Measurements from ENCODE around the gene MPPED2.
"Not testable (repeated sequence)": the region's sequence is repeated elsewhere in the genome, so short reads cannot be mapped to it uniquely, and the experiment has no call there.

The MPPED2 gene

GRCh38 chr11:30565027-30565426, 21.1 kb downstream of the MPPED2 start:
- in situ Hi-C loops (cut with MboI; ENCODE audit: low sequenced_read_pairs): no loop called here
- no peak for DNase-seq (ENCODE audit: low spot score in 2 of 2)
- Histone ChIP-seq H3K4me3 (no peak overlapping the region), H3K9me3 (no peaks in the 10 kb centered on the region), H3K4me1 (peaks cover 50% of the 10 kb centered on the region), H3K36me3 (replicated peaks) (peaks cover 5% of the 10 kb centered on the region; the same call in 1 of the 2 replicates), H3K27me3 (ENCODE audit: low read depth) (no peaks in the 10 kb centered on the region)

GRCh38 chr11:30561691-30562415, 24.3 kb downstream of the MPPED2 start:
- peaks cover 5% of the 10 kb centered on the region; the same call in 1 of the 2 replicates for H3K36me3 ChIP-seq (replicated peaks)
- H3K27me3 ChIP-seq (ENCODE audit: low read depth): no peaks in the 10 kb centered on the region
- DNase-seq (ENCODE audit: low spot score in 2 of 2): no peak
- H3K9me3 ChIP-seq: no peaks in the 10 kb centered on the region
- in situ Hi-C loops (cut with MboI; ENCODE audit: low sequenced_read_pairs): no loop called here
- peaks cover 25% of the 10 kb centered on the region for H3K4me1 ChIP-seq
- no peak overlapping the region for H3K4me3 ChIP-seq

- Histone ChIP-seq H3K9me3 (no peaks in the 10 kb centered on the region), H3K4me1 (peaks cover 20% of the 10 kb centered on the region), H3K27me3 (ENCODE audit: low read depth) (no peaks in the 10 kb centered on the region), H3K4me3 (no peak overlapping the region), H3K36me3 (replicated peaks) (peaks cover 5% of the 10 kb centered on the region; the same call in 1 of the 2 replicates)
- peak; percentile 24 to 45 for DNase-seq (ENCODE audit: low spot score in 2 of 2)
- in situ Hi-C loops (cut with MboI; ENCODE audit: low sequenced_read_pairs): no loop called here
Measured at GRCh38 chr11:30560206-30561106, 25.7 kb downstream of the MPPED2 start.

GRCh38 chr11:30559004-30559403, 27.1 kb downstream of the MPPED2 start:
- in situ Hi-C loops (cut with MboI; ENCODE audit: low sequenced_read_pairs): no loop called here
- Histone ChIP-seq H3K4me3 (no peak overlapping the region), H3K27me3 (ENCODE audit: low read depth) (no peaks in the 10 kb centered on the region), H3K9me3 (no peaks in the 10 kb centered on the region), H3K4me1 (peaks cover 21% of the 10 kb centered on the region), H3K36me3 (replicated peaks) (no peaks in the 10 kb centered on the region)
- DNase-seq (ENCODE audit: low spot score in 2 of 2): no peak

- H3K4me3 ChIP-seq; in situ Hi-C loops (cut with MboI; ENCODE audit: low sequenced_read_pairs); H3K9me3 ChIP-seq; H3K36me3 ChIP-seq (replicated peaks); DNase-seq (ENCODE audit: low spot score in 2 of 2); H3K27me3 ChIP-seq (ENCODE audit: low read depth): not testable (repeated sequence)
- H3K4me1 ChIP-seq: peaks cover 13% of the 10 kb centered on the region
Measured at GRCh38 chr11:30554587-30554986, 31.6 kb downstream of the MPPED2 start.

- Histone ChIP-seq H3K4me3 (no peak overlapping the region), H3K27me3 (ENCODE audit: low read depth) (no peaks in the 10 kb centered on the region), H3K4me1 (peaks cover 22% of the 10 kb centered on the region), H3K9me3 (no peaks in the 10 kb centered on the region), H3K36me3 (replicated peaks) (peaks cover 3% of the 10 kb centered on the region; the same call in 1 of the 2 replicates)
- DNase-seq (ENCODE audit: low spot score in 2 of 2): peak in 1 of 2 experiments; percentile 36
- in situ Hi-C loops (cut with MboI; ENCODE audit: low sequenced_read_pairs): no loop called here
Measured at GRCh38 chr11:30553521-30554110, 32.5 kb downstream of the MPPED2 start.

GRCh38 chr11:30552839-30553238, 33.3 kb downstream of the MPPED2 start:
- peaks cover 23% of the 10 kb centered on the region for H3K4me1 ChIP-seq
- H3K27me3 ChIP-seq (ENCODE audit: low read depth): no peaks in the 10 kb centered on the region
- no peak for DNase-seq (ENCODE audit: low spot score in 2 of 2)
- no peak overlapping the region for H3K4me3 ChIP-seq
- peaks cover 3% of the 10 kb centered on the region; the same call in 1 of the 2 replicates for H3K36me3 ChIP-seq (replicated peaks)
- in situ Hi-C loops (cut with MboI; ENCODE audit: low sequenced_read_pairs): no loop called here
- H3K9me3 ChIP-seq: no peaks in the 10 kb centered on the region

- in situ Hi-C loops (cut with MboI; ENCODE audit: low sequenced_read_pairs): no loop called here
- no peaks in the 10 kb centered on the region for H3K27me3 ChIP-seq (ENCODE audit: low read depth)
- no peak overlapping the region for H3K4me3 ChIP-seq
- no peaks in the 10 kb centered on the region for H3K9me3 ChIP-seq
- peaks cover 23% of the 10 kb centered on the region for H3K4me1 ChIP-seq
- peaks cover 3% of the 10 kb centered on the region; the same call in 1 of the 2 replicates for H3K36me3 ChIP-seq (replicated peaks)
- DNase-seq (ENCODE audit: low spot score in 2 of 2): no peak
Measured at GRCh38 chr11:30550022-30550542, 36.1 kb downstream of the MPPED2 start.

GRCh38 chr11:30549565-30549964, 36.6 kb downstream of the MPPED2 start:
- in situ Hi-C loops (cut with MboI; ENCODE audit: low sequenced_read_pairs): no loop called here
- no peaks in the 10 kb centered on the region for H3K9me3 ChIP-seq
- no peaks in the 10 kb centered on the region for H3K27me3 ChIP-seq (ENCODE audit: low read depth)
- DNase-seq (ENCODE audit: low spot score in 2 of 2): no peak
- no peak overlapping the region for H3K4me3 ChIP-seq
- H3K4me1 ChIP-seq: peaks cover 23% of the 10 kb centered on the region
- H3K36me3 ChIP-seq (replicated peaks): peaks cover 3% of the 10 kb centered on the region; the same call in 1 of the 2 replicates

GRCh38 chr11:30546334-30546733, 39.8 kb downstream of the MPPED2 start:
- Histone ChIP-seq H3K36me3 (replicated peaks) (no peaks in the 10 kb centered on the region), H3K4me3 (no peak overlapping the region), H3K9me3 (no peaks in the 10 kb centered on the region), H3K27me3 (ENCODE audit: low read depth) (no peaks in the 10 kb centered on the region), H3K4me1 (peaks cover 13% of the 10 kb centered on the region)
- no peak for DNase-seq (ENCODE audit: low spot score in 2 of 2)
- in situ Hi-C loops (cut with MboI; ENCODE audit: low sequenced_read_pairs): no loop called here

- H3K9me3 ChIP-seq: no peaks in the 10 kb centered on the region
- H3K4me1 ChIP-seq: peaks cover 13% of the 10 kb centered on the region
- DNase-seq (ENCODE audit: low spot score in 2 of 2): no peak
- no peaks in the 10 kb centered on the region for H3K27me3 ChIP-seq (ENCODE audit: low read depth)
- no peaks in the 10 kb centered on the region for H3K36me3 ChIP-seq (replicated peaks)
- in situ Hi-C loops (cut with MboI; ENCODE audit: low sequenced_read_pairs): no loop called here
- no peak overlapping the region for H3K4me3 ChIP-seq
Measured at GRCh38 chr11:30545507-30545906, 40.6 kb downstream of the MPPED2 start.

GRCh38 chr11:30543066-30543465, 43.1 kb downstream of the MPPED2 start:
- peaks cover 3% of the 10 kb centered on the region; the same call in 1 of the 2 replicates for H3K4me1 ChIP-seq
- H3K36me3 ChIP-seq (replicated peaks): no peaks in the 10 kb centered on the region
- H3K9me3 ChIP-seq: no peaks in the 10 kb centered on the region
- in situ Hi-C loops (cut with MboI; ENCODE audit: low sequenced_read_pairs): no loop called here
- no peaks in the 10 kb centered on the region for H3K27me3 ChIP-seq (ENCODE audit: low read depth)
- no peak for DNase-seq (ENCODE audit: low spot score in 2 of 2)
- no peak overlapping the region for H3K4me3 ChIP-seq

GRCh38 chr11:30540781-30541180, 45.4 kb downstream of the MPPED2 start:
- H3K4me3 ChIP-seq: no peak overlapping the region
- H3K9me3 ChIP-seq: no peaks in the 10 kb centered on the region
- DNase-seq (ENCODE audit: low spot score in 2 of 2): no peak
- H3K36me3 ChIP-seq (replicated peaks): no peaks in the 10 kb centered on the region
- H3K27me3 ChIP-seq (ENCODE audit: low read depth): no peaks in the 10 kb centered on the region
- peaks cover 3% of the 10 kb centered on the region; the same call in 1 of the 2 replicates for H3K4me1 ChIP-seq
- in situ Hi-C loops (cut with MboI; ENCODE audit: low sequenced_read_pairs): no loop called here
